Calu3 (cell line): ENCODE results near the gene CCDC92. TPM values are rescaled to one million over a fixed set of nuclear protein-coding genes. Genes with fewer than 3 reads are reported as not detected.

ENCODE experiments used
- BruUV-seq: library from RNA; stranded (reverse); fragments of 400-500 nt; replicated peaks from 2 replicates; lab custom pipeline; 2021; lab: Mats Ljungman, UMichigan
- CTCF ChIA-PET: fragments of 300-600 bp; sonication (Branson Sonifier 250); formaldehyde crosslinking; loops from one replicate; lab custom pipeline; 2022; ENCODE audit warnings: antibody characterized with exemption; lab: Charles Lee
- DNase-seq: peaks from one replicate; pipeline ENCODE4 v3.0.0; 2022
- H3K27ac Mint-ChIP-seq: one replicate; pipeline ENCODE4 v1.8.0; 2022; ENCODE audit warnings: mixed read lengths; ENCODE audit not compliant: unreplicated experiment
- H3K27me3 Mint-ChIP-seq: one replicate; pipeline ENCODE4 v1.8.0; 2022; ENCODE audit warnings: mixed read lengths; ENCODE audit not compliant: unreplicated experiment
- H3K36me3 Mint-ChIP-seq: one replicate; pipeline ENCODE4 v1.8.0; 2022; ENCODE audit warnings: mild to moderate bottlenecking, moderate library complexity, mixed read lengths; ENCODE audit not compliant: insufficient read depth, unreplicated experiment
- H3K4me1 Mint-ChIP-seq: one replicate; pipeline ENCODE4 v1.8.0; 2022; ENCODE audit warnings: mild to moderate bottlenecking, low read depth, mixed read lengths; ENCODE audit not compliant: unreplicated experiment
- H3K4me3 Mint-ChIP-seq: one replicate; pipeline ENCODE4 v1.8.0; 2022; ENCODE audit warnings: mild to moderate bottlenecking, low read depth, moderate library complexity, mixed read lengths; ENCODE audit not compliant: unreplicated experiment
- H3K9me3 Mint-ChIP-seq: one replicate; pipeline ENCODE4 v1.8.0; 2022; ENCODE audit warnings: low read depth, mixed read lengths; ENCODE audit not compliant: unreplicated experiment
- intact Hi-C: fragments of 100-400 bp; cut with micrococcal nuclease; formaldehyde crosslinking; loops from one replicate; pipeline ENCODE4 v1.10.0; 2022; ENCODE audit not compliant: unreplicated experiment
- total RNA-seq: library from RNA; stranded (reverse); gene quantifications from 2 replicates; pipeline ENCODE4 v1.2.3, GENCODE V29; 2022
- TF ChIP-seq, protein P1 (sequence below): fragments of 200-600 bp; IDR thresholded peaks from one replicate; pipeline ENCODE4 v1.8.0; 2022; ENCODE audit warnings: antibody characterized with exemption; ENCODE audit not compliant: unreplicated experiment

Gene CCDC92
- total RNA-seq, 1 experiment from 2014 or later, result 35.0 TPM

DNA sequence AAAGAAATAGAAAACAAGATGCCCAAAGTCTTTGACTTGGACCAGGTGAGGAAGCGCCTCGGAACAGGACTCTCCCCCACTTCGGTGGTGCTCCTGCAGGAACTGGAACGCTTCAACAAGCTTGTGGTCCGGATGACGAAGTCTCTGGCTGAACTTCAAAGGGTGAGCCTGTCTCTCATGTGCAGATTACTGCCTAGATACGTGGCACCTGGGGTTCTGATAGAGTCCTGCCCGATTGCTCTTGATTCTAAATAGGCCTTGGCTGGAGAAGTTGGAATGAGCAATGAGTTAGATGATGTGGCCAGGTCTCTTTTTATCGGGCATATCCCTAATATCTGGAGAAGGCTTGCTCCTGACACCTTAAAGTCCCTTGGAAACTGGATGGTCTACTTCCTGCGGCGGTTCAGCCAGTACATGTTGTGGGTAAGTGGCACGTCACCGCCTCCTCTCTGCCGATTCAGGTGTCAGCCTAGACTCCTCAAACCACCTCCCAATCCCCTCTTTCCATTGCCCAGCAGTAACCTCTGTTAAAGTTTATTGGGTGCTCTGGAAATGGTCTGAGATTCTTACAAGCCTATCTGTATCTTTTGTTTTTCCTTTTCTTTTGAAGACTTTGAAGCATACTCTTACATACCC lies 40.8 kb downstream of the CCDC92 start:
- TF ChIP-seq, protein P1, sequence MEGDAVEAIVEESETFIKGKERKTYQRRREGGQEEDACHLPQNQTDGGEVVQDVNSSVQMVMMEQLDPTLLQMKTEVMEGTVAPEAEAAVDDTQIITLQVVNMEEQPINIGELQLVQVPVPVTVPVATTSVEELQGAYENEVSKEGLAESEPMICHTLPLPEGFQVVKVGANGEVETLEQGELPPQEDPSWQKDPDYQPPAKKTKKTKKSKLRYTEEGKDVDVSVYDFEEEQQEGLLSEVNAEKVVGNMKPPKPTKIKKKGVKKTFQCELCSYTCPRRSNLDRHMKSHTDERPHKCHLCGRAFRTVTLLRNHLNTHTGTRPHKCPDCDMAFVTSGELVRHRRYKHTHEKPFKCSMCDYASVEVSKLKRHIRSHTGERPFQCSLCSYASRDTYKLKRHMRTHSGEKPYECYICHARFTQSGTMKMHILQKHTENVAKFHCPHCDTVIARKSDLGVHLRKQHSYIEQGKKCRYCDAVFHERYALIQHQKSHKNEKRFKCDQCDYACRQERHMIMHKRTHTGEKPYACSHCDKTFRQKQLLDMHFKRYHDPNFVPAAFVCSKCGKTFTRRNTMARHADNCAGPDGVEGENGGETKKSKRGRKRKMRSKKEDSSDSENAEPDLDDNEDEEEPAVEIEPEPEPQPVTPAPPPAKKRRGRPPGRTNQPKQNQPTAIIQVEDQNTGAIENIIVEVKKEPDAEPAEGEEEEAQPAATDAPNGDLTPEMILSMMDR, result no peak
- Mint-ChIP-seq H3K27me3 (peaks cover 14% of the 10 kb centered on the region), H3K4me3 (no peak overlapping the region), H3K27ac (no peak overlapping the region), H3K4me1 (no peaks in the 10 kb centered on the region), H3K9me3 (no peaks in the 10 kb centered on the region), H3K36me3 (peaks cover 10% of the 10 kb centered on the region)
- intact Hi-C loops, result no loop called here
- no TSS peak for BruUV-seq
- CTCF ChIA-PET, result no interaction called here
- no peak for DNase-seq

GRCh38 chr12:123929946-123930583 lies 42.6 kb downstream of the CCDC92 start:
- Mint-ChIP-seq H3K36me3 (peaks cover 10% of the 10 kb centered on the region), H3K4me3 (no peak overlapping the region), H3K27me3 (peaks cover 15% of the 10 kb centered on the region), H3K27ac (no peak overlapping the region), H3K4me1 (no peaks in the 10 kb centered on the region), H3K9me3 (no peaks in the 10 kb centered on the region)
- intact Hi-C loops, result no loop called here
- CTCF ChIA-PET, result interaction anchor here (0.8 kb wide), 1 partner anchor 9 kb away, joined by 4 read pairs; no protein-coding TSS in a partner anchor
- TF ChIP-seq, protein P1, result no peak
- no peak for DNase-seq
- no TSS peak for BruUV-seq

DNA sequence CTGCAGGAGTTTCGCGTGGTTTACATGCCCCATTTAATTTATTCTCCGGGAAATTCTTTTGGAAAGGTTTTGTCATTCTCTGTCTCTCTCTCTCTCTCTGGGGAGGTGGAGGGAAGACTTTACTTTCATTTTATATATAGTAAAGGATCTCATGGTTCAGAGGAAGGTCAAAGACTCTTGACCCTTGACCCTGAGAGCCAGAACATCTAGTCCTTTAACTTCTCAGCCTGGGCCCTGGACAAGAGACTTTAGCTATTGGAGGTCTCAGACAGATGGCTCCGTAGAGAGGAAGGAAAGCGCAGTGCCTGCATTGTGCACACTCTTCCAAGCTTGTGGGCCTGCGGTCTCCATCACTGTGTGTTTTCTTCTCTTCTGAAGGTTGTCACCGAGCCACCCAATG lies 43.7 kb downstream of the CCDC92 start:
- intact Hi-C loops, result no loop called here
- no peaks in the 10 kb centered on the region for H3K9me3 Mint-ChIP-seq
- no peak overlapping the region for H3K4me3 Mint-ChIP-seq
- CTCF ChIA-PET, result no interaction called here
- TF ChIP-seq, protein P1, result no peak
- DNase-seq, result no peak
- BruUV-seq, result no TSS peak
- H3K36me3 Mint-ChIP-seq, result peaks cover 10% of the 10 kb centered on the region
- H3K4me1 Mint-ChIP-seq, result no peaks in the 10 kb centered on the region
- no peak overlapping the region for H3K27ac Mint-ChIP-seq
- peaks cover 27% of the 10 kb centered on the region for H3K27me3 Mint-ChIP-seq

DNA sequence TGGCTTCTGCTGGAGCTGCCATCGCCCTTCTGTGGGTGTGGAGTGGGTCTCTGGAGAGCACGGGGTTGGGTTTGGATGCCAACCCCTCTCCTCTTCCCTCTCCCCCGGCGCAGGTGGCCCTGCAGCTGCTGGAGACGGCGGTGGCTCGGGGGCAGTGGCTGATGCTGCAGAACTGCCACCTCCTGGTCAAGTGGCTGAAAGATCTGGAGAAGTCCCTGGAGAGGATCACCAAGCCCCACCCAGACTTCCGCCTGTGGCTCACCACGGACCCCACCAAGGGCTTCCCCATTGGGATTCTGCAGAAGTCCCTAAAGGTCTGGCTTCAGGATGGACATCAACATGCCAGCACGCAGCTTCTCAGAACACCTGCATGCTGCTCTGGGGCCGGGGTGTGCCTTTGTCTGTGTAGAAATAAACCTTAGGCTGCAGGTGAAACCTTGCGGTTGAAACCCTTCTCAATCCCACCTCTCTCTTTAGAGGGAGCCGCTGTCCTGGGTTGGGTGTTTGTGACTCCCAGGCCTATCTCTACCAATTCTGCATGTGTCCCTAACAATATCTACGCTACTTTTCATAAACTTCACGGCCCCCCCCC lies 44.3 kb downstream of the CCDC92 start:
- Mint-ChIP-seq H3K9me3 (no peaks in the 10 kb centered on the region), H3K36me3 (peaks cover 7% of the 10 kb centered on the region), H3K27me3 (peaks cover 32% of the 10 kb centered on the region), H3K4me3 (no peak overlapping the region), H3K27ac (no peak overlapping the region), H3K4me1 (no peaks in the 10 kb centered on the region)
- TF ChIP-seq, protein P1, result no peak
- DNase-seq, result no peak
- CTCF ChIA-PET, result no interaction called here
- no TSS peak for BruUV-seq
- intact Hi-C loops, result no loop called here
